WTC11 (cell line): Measurements from ENCODE around the gene BIRC5. TPM values are rescaled to one million over a fixed set of nuclear protein-coding genes. Genes with fewer than 3 reads are reported as not detected.

Source experiments
- ATAC-seq: fragments of 200-7000 bp; cut with Tn5 transposase; 2 replicates; pipeline ENCODE4 v1.10.0; 2021; ENCODE audit warnings: mild to moderate bottlenecking, moderate library complexity
- CTCF ChIA-PET: fragments of 300-600 bp; sonication (Branson Sonifier 250); formaldehyde crosslinking; loops from one replicate; lab custom pipeline; 2021; ENCODE audit warnings: antibody characterized with exemption; lab: Charles Lee
- POLR2A ChIA-PET: fragments of 350-600 bp; sonication (Branson Sonifier 250); formaldehyde crosslinking; loops from one replicate; lab custom pipeline; 2021; ENCODE audit warnings: antibody characterized with exemption; lab: Charles Lee
- DNase-seq: peaks from one replicate; pipeline ENCODE4 v3.0.0; 2021; ENCODE audit warnings: low spot score
- H3K27ac Mint-ChIP-seq: 2 replicates; pipeline ENCODE4 v1.8.0; 2021; ENCODE audit warnings: mixed read lengths
- H3K27me3 Mint-ChIP-seq: 2 replicates; pipeline ENCODE4 v1.8.0; 2021; ENCODE audit warnings: low read depth, mild to moderate bottlenecking, moderate library complexity, mixed read lengths
- H3K36me3 Mint-ChIP-seq: 2 replicates; pipeline ENCODE4 v1.8.0; 2021; ENCODE audit warnings: mixed read lengths
- H3K4me1 Mint-ChIP-seq: 2 replicates; pipeline ENCODE4 v1.8.0; 2022; ENCODE audit warnings: mixed read lengths
- H3K4me3 Mint-ChIP-seq: 2 replicates; pipeline ENCODE4 v1.8.0; 2021; ENCODE audit warnings: mild to moderate bottlenecking, moderate library complexity, mixed read lengths
- H3K9me3 Mint-ChIP-seq: 2 replicates; pipeline ENCODE4 v1.8.0; 2021; ENCODE audit warnings: mixed read lengths
- CREB1 ChIP-seq: sonication (generic); formaldehyde crosslinking; IDR thresholded peaks from 2 replicates; pipeline ENCODE4 v1.8.0; 2023; ENCODE audit warnings: mild to moderate bottlenecking, missing genetic modification reagents
- ETV6 ChIP-seq: sonication (generic); formaldehyde crosslinking; IDR thresholded peaks from 2 replicates; pipeline ENCODE4 v1.8.1; 2022; ENCODE audit warnings: mild to moderate bottlenecking, missing genetic modification reagents
- FOXJ3 ChIP-seq: sonication (generic); formaldehyde crosslinking; IDR thresholded peaks from 2 replicates; pipeline ENCODE4 v1.9.0; 2021; ENCODE audit warnings: missing genetic modification reagents, mild to moderate bottlenecking, borderline replicate concordance
- FOXP1 ChIP-seq: sonication (generic); formaldehyde crosslinking; IDR thresholded peaks from 2 replicates; pipeline ENCODE4 v1.8.0; 2022; ENCODE audit warnings: missing genetic modification reagents, mild to moderate bottlenecking, moderate library complexity, borderline replicate concordance
- GABPB1 ChIP-seq: sonication (generic); formaldehyde crosslinking; IDR thresholded peaks from 2 replicates; pipeline ENCODE4 v1.8.1; 2023; ENCODE audit warnings: mild to moderate bottlenecking, missing genetic modification reagents
- IRF2 ChIP-seq: sonication (generic); formaldehyde crosslinking; IDR thresholded peaks from 2 replicates; pipeline ENCODE4 v1.8.0; 2022; ENCODE audit warnings: low read depth, missing genetic modification reagents, borderline replicate concordance
- JUN ChIP-seq: sonication (generic); formaldehyde crosslinking; IDR thresholded peaks from 2 replicates; pipeline ENCODE4 v1.8.0; 2023; ENCODE audit warnings: mild to moderate bottlenecking, missing genetic modification reagents
- NR1H2 ChIP-seq: sonication (generic); formaldehyde crosslinking; IDR thresholded peaks from 2 replicates; pipeline ENCODE4 v1.9.0; 2021; ENCODE audit warnings: mild to moderate bottlenecking, moderate library complexity, missing genetic modification reagents
- SP1 ChIP-seq: sonication (generic); formaldehyde crosslinking; conservative IDR thresholded peaks from 2 replicates; pipeline ENCODE4 v1.8.1; 2022; ENCODE audit warnings: missing genetic modification reagents
- TP53 ChIP-seq: sonication (generic); formaldehyde crosslinking; IDR thresholded peaks from 2 replicates; pipeline ENCODE4 v1.8.1; 2023; ENCODE audit warnings: mild to moderate bottlenecking, missing genetic modification reagents
- ZNF121 ChIP-seq: sonication (generic); formaldehyde crosslinking; IDR thresholded peaks from 2 replicates; pipeline ENCODE4 v1.8.0; 2023; ENCODE audit warnings: missing genetic modification reagents
- ZNF138 ChIP-seq: sonication (generic); formaldehyde crosslinking; conservative IDR thresholded peaks from 2 replicates; pipeline ENCODE4 v1.8.1; 2022; ENCODE audit warnings: mild to moderate bottlenecking, moderate library complexity, missing genetic modification reagents
- ZNF263 ChIP-seq: sonication (generic); formaldehyde crosslinking; IDR thresholded peaks from 2 replicates; pipeline ENCODE4 v1.8.1; 2022; ENCODE audit warnings: low read depth, mild to moderate bottlenecking, moderate library complexity, missing genetic modification reagents
- ZNF396 ChIP-seq: fragments of 250-450 bp; sonication (Bioruptor Pico); IDR thresholded peaks from 2 replicates; pipeline ENCODE4 v1.8.0; 2021; ENCODE audit warnings: mild to moderate bottlenecking, moderate library complexity, borderline replicate concordance
- total RNA-seq: library from RNA; stranded (reverse); gene quantifications from 3 replicates; pipeline ENCODE4 v1.2.3, GENCODE V29; 2021
- TF ChIP-seq, protein P1 (sequence below): fragments of 250-450 bp; sonication (Bioruptor Pico); conservative IDR thresholded peaks from 2 replicates; pipeline ENCODE4 v1.9.0; 2021; ENCODE audit warnings: mild to moderate bottlenecking
- TF ChIP-seq, protein P2 (sequence below): sonication (generic); formaldehyde crosslinking; IDR thresholded peaks from 2 replicates; pipeline ENCODE4 v1.8.1; 2022; ENCODE audit warnings: mild to moderate bottlenecking, moderate library complexity, missing genetic modification reagents
- TF ChIP-seq, protein P3 (sequence below): sonication (generic); formaldehyde crosslinking; conservative IDR thresholded peaks from 2 replicates; pipeline ENCODE4 v1.8.1; 2022; ENCODE audit warnings: mild to moderate bottlenecking, missing genetic modification reagents
- TF ChIP-seq, protein P4 (sequence below): sonication (generic); formaldehyde crosslinking; IDR thresholded peaks from 2 replicates; pipeline ENCODE4 v1.8.1; 2023; ENCODE audit warnings: mild to moderate bottlenecking, missing genetic modification reagents, moderate library complexity
- TF ChIP-seq, protein P5 (sequence below): fragments of 250-450 bp; sonication (Bioruptor Pico); IDR thresholded peaks from 2 replicates; pipeline ENCODE4 v2.1.2; 2022; ENCODE audit warnings: mild to moderate bottlenecking, moderate library complexity
- TF ChIP-seq, protein P6 (sequence below): sonication (generic); formaldehyde crosslinking; IDR thresholded peaks from 2 replicates; pipeline ENCODE4 v1.8.0; 2023; ENCODE audit warnings: missing genetic modification reagents
- TF ChIP-seq, protein P7 (sequence below): sonication (generic); formaldehyde crosslinking; IDR thresholded peaks from 2 replicates; pipeline ENCODE4 v1.8.0; 2022; ENCODE audit warnings: mild to moderate bottlenecking, missing genetic modification reagents
- TF ChIP-seq, protein P8 (sequence below): sonication (generic); formaldehyde crosslinking; IDR thresholded peaks from 2 replicates; pipeline ENCODE4 v1.8.0; 2022; ENCODE audit warnings: mild to moderate bottlenecking, missing genetic modification reagents

BIRC5 gene
- total RNA-seq, 1 experiment from 2014 or later = 115 TPM

DNA sequence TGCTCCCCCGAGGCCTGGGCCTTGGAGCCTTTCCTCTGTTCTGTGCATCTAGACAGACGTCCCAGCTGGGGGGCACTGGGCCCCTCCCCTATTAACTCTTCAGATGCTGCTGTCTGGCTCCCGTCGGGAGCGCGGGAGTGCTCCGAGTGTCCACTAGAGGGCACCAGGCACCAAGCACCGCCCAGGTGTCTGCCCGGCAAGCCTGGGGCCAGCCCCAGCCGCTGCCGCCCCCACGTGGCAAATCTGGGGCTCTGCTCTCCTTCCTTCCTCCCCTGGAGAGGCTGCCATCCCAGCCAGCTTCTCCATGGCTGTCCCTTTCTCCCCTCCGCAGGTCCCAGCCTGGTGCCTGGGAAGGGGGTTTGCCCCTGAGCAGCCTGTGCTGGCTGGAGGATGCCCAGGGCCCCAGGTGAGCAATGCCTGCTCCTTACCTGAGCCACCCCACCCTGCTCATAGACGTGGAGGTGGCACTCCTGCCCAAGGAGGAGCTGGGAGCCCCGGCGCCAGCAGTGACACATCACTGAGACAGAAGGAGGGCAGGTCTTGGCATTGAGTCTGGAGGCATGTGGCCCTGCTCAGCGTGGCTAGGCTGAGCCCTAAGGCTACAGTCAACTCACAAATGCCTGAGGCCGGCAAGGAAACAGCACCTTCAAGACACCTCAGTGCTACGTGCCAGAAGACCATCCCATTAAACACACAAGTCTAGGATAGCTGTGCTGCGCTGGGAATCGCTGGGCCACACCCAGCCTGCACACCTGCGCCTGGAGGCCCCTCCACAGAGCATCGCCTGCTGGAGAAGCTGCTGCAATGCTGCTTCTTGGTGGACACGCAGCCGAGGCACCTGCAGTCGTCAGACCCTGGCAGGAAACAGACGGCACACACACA lies 37.1 kb downstream of the BIRC5 start (continued):
- TF ChIP-seq, protein P1, sequence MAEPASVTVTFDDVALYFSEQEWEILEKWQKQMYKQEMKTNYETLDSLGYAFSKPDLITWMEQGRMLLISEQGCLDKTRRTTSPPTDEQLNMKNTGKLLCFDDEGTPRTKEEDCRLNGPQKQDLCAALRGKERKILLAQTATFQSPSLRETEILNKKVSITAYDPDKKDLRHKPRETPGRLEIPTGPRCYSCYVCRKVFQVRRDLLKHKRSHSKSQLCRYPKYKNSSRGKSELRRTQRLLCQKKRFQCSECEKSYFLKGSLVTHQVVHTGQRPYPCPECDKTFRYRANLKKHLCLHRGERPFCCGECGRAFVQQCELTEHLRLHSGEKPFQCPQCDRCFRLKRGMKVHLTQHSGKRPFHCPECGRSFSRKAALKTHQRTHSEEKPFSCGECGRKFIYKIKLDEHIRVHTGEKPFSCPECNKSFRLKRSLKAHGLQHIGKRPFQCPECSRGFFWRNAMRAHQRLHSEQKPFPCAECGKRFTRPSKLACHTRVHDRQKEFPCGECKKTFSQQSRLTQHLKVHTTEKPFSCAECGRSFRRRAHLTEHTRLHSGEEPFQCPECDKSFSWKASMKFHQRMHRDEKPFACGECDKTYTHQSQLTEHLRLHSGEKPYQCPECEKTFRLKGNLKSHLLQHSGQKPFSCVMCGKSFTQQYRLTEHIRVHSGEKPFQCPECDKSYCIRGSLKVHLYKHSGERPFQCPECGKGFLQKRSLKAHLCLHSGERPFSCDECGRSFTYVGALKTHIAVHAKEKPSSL (CRISPR knock-in tag) = no peak
- TF ChIP-seq ZNF138 (CRISPR knock-in tag) (no peak), JUN (no peak), CREB1 (CRISPR knock-in tag) (no peak), NR1H2 (no peak), SP1 (CRISPR knock-in tag) (peak; percentile 88), ZNF396 (no peak), TP53 (CRISPR knock-in tag) (no peak), FOXJ3 (no peak), ETV6 (peak; percentile 51; the same call in 1 of the 2 replicates), GABPB1 (peak; percentile 44; the same call in 1 of the 2 replicates), ZNF263 (no peak), ZNF121 (CRISPR knock-in tag) (no peak)
- TF ChIP-seq, protein P2, sequence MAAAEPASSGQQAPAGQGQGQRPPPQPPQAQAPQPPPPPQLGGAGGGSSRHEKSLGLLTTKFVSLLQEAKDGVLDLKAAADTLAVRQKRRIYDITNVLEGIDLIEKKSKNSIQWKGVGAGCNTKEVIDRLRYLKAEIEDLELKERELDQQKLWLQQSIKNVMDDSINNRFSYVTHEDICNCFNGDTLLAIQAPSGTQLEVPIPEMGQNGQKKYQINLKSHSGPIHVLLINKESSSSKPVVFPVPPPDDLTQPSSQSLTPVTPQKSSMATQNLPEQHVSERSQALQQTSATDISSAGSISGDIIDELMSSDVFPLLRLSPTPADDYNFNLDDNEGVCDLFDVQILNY (CRISPR knock-in tag) = peak; percentile 11; the same call in 1 of the 2 replicates
- TF ChIP-seq, protein P3, sequence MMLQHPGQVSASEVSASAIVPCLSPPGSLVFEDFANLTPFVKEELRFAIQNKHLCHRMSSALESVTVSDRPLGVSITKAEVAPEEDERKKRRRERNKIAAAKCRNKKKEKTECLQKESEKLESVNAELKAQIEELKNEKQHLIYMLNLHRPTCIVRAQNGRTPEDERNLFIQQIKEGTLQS (CRISPR knock-in tag) = no peak
- TF ChIP-seq, protein P4, sequence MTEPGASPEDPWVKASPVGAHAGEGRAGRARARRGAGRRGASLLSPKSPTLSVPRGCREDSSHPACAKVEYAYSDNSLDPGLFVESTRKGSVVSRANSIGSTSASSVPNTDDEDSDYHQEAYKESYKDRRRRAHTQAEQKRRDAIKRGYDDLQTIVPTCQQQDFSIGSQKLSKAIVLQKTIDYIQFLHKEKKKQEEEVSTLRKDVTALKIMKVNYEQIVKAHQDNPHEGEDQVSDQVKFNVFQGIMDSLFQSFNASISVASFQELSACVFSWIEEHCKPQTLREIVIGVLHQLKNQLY (CRISPR knock-in tag) = no peak; the same call in 1 of the 2 replicates
- TF ChIP-seq, protein P5, sequence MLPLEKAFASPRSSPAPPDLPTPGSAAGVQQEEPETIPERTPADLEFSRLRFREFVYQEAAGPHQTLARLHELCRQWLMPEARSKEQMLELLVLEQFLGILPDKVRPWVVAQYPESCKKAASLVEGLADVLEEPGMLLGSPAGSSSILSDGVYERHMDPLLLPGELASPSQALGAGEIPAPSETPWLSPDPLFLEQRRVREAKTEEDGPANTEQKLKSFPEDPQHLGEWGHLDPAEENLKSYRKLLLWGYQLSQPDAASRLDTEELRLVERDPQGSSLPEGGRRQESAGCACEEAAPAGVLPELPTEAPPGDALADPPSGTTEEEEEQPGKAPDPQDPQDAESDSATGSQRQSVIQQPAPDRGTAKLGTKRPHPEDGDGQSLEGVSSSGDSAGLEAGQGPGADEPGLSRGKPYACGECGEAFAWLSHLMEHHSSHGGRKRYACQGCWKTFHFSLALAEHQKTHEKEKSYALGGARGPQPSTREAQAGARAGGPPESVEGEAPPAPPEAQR (CRISPR knock-in tag) = no peak
- TF ChIP-seq, all 79 proteins: peak for 9

DNA sequence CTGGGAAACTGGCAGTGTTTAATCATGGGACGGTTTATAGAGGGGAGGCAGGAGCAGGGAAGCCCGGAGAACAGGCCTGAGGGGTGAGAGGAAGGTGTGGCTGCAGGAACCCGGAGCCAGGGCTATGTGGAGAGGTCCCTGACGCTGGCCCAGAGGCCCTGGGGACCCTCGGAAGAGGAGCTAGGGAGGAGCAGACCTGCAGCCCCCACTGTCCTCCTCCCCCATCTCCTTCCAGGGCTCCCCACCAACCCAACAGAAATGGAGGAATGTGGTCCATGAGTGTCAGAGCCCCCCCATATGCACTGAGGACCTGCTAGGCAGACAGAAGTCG lies 37.7 kb downstream of the BIRC5 start:
- DNase-seq = no peak
- ChIA-PET CTCF (interaction anchor here (0.7 to 5.3 kb wide), 58 partner anchors 7 to 245 kb away, joined by 3 to 52 read pairs (median 6); partner anchors contain the start of genes AFMID, BIRC5, TK1 and TMC6), POLR2A (interaction anchor here (0.6 to 1.2 kb wide), 4 partner anchors 23 to 105 kb away, joined by 3 to 5 read pairs (median 4); partner anchors contain the start of gene TK1)
- Mint-ChIP-seq H3K4me3 (no peak overlapping the region), H3K27me3 (no peaks in the 10 kb centered on the region), H3K36me3 (no peaks in the 10 kb centered on the region), H3K4me1 (peaks cover 30% of the 10 kb centered on the region)
- TF ChIP-seq, protein P6, sequence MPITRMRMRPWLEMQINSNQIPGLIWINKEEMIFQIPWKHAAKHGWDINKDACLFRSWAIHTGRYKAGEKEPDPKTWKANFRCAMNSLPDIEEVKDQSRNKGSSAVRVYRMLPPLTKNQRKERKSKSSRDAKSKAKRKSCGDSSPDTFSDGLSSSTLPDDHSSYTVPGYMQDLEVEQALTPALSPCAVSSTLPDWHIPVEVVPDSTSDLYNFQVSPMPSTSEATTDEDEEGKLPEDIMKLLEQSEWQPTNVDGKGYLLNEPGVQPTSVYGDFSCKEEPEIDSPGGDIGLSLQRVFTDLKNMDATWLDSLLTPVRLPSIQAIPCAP (CRISPR knock-in tag) = no peak
- no peak for TF ChIP-seq FOXP1 (CRISPR knock-in tag)
- TF ChIP-seq, protein P7, sequence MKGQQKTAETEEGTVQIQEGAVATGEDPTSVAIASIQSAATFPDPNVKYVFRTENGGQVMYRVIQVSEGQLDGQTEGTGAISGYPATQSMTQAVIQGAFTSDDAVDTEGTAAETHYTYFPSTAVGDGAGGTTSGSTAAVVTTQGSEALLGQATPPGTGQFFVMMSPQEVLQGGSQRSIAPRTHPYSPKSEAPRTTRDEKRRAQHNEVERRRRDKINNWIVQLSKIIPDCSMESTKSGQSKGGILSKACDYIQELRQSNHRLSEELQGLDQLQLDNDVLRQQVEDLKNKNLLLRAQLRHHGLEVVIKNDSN (CRISPR knock-in tag) = no peak
- TF ChIP-seq, protein P8, sequence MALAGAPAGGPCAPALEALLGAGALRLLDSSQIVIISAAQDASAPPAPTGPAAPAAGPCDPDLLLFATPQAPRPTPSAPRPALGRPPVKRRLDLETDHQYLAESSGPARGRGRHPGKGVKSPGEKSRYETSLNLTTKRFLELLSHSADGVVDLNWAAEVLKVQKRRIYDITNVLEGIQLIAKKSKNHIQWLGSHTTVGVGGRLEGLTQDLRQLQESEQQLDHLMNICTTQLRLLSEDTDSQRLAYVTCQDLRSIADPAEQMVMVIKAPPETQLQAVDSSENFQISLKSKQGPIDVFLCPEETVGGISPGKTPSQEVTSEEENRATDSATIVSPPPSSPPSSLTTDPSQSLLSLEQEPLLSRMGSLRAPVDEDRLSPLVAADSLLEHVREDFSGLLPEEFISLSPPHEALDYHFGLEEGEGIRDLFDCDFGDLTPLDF = no peak
- no peak for TF ChIP-seq IRF2 (CRISPR knock-in tag)
- TF ChIP-seq, all 79 proteins: peak for 0
- H3K9me3 Mint-ChIP-seq = no peaks in the 10 kb centered on the region
- ATAC-seq = no peak
- H3K27ac Mint-ChIP-seq = peak overlapping the region; percentile 76; the same call in 1 of the 2 replicates
